Loucy (cell line): ENCODE results near the gene RMDN2.

ENCODE experiments used
- H2AFZ ChIP-seq: fragments of 200-600 bp; sonication (generic); 2 replicates; pipeline ENCODE4 v1.6.0; 2016; ENCODE audit warnings: antibody characterized with exemption, mild to moderate bottlenecking, low read length, moderate library complexity
- H3F3A ChIP-seq: fragments of 200-600 bp; 2 replicates; pipeline ENCODE4 v1.6.0; 2016; ENCODE audit warnings: antibody characterized with exemption, low read depth, mild to moderate bottlenecking
- H3K27me3 ChIP-seq: fragments of 200-600 bp; sonication (generic); 2 replicates; pipeline ENCODE4 v1.6.1; 2014; ENCODE audit warnings: low read length, mild to moderate bottlenecking; ENCODE audit not compliant: insufficient read depth, poor library complexity, severe bottlenecking
- H3K36me3 ChIP-seq: fragments of 200-600 bp; sonication (generic); 2 replicates; pipeline ENCODE4 v1.6.1; 2016; ENCODE audit warnings: low read length; ENCODE audit not compliant: insufficient read depth
- H3K4me1 ChIP-seq: fragments of 200-600 bp; sonication (generic); 2 replicates; pipeline ENCODE4 v1.5.1; 2014; ENCODE audit warnings: low read length, mild to moderate bottlenecking; ENCODE audit not compliant: insufficient read depth, poor library complexity, severe bottlenecking
- H3K4me2 ChIP-seq: fragments of 200-600 bp; sonication (generic); 2 replicates; pipeline ENCODE4 v1.6.0; 2014; ENCODE audit warnings: antibody characterized with exemption, low read length, low read depth, mild to moderate bottlenecking; ENCODE audit not compliant: poor library complexity, severe bottlenecking
- H3K4me3 ChIP-seq: fragments of 200-600 bp; sonication (generic); 2 replicates; pipeline ENCODE4 v1.5.1; 2014; ENCODE audit warnings: low read length, mild to moderate bottlenecking, mixed read lengths; ENCODE audit not compliant: poor library complexity, severe bottlenecking
- H3K79me2 ChIP-seq: fragments of 200-600 bp; sonication (generic); 2 replicates; pipeline ENCODE4 v1.6.1; 2014; ENCODE audit warnings: low read length; ENCODE audit not compliant: insufficient read depth
- H3K9ac ChIP-seq: fragments of 200-600 bp; sonication (generic); 2 replicates; pipeline ENCODE4 v1.6.0; 2014; ENCODE audit warnings: mild to moderate bottlenecking, low read depth, low read length, moderate library complexity; ENCODE audit not compliant: poor library complexity, severe bottlenecking
- H3K9me2 ChIP-seq: fragments of 200-600 bp; sonication (generic); replicated peaks from 2 replicates; pipeline ENCODE4 v1.6.1; 2016; ENCODE audit warnings: low read depth, low read length, mixed read lengths
- H3K9me3 ChIP-seq: fragments of 200-600 bp; sonication (generic); 2 replicates; pipeline ENCODE4 v1.6.1; 2014; ENCODE audit warnings: mild to moderate bottlenecking, antibody characterized with exemption, low read length, low read depth; ENCODE audit not compliant: insufficient read depth
- H4K20me1 ChIP-seq: fragments of 200-600 bp; sonication (generic); 2 replicates; pipeline ENCODE4 v1.6.0; 2014; ENCODE audit warnings: antibody characterized with exemption, low read length, mild to moderate bottlenecking; ENCODE audit not compliant: insufficient read depth, poor library complexity, severe bottlenecking
- EZH2phosphoT487 ChIP-seq: fragments of 200-600 bp; IDR thresholded peaks from 2 replicates; pipeline ENCODE4 v1.6.1; 2018; ENCODE audit warnings: antibody characterized with exemption, mild to moderate bottlenecking, moderate library complexity, borderline replicate concordance
- TF ChIP-seq, protein P1 (sequence below): fragments of 200-600 bp; sonication (generic); conservative IDR thresholded peaks from 2 replicates; pipeline ENCODE4 v1.5.1; 2014; ENCODE audit warnings: mild to moderate bottlenecking, antibody characterized with exemption, low read length

Gene RMDN2

GRCh38 chr2:37890893-37891495 lies 34.1 kb upstream of the RMDN2 start:
- H3K9me2 ChIP-seq, result no peaks in the 10 kb centered on the region
- no peaks in the 10 kb centered on the region for H3K9me3 ChIP-seq
- no peaks in the 10 kb centered on the region for H4K20me1 ChIP-seq
- H3K4me1 ChIP-seq, result peaks cover 31% of the 10 kb centered on the region
- H2AFZ ChIP-seq, result peak overlapping the region; percentile 50; the same call in 1 of the 2 replicates
- H3F3A ChIP-seq, result peaks cover 13% of the 10 kb centered on the region
- TF ChIP-seq, protein P1, sequence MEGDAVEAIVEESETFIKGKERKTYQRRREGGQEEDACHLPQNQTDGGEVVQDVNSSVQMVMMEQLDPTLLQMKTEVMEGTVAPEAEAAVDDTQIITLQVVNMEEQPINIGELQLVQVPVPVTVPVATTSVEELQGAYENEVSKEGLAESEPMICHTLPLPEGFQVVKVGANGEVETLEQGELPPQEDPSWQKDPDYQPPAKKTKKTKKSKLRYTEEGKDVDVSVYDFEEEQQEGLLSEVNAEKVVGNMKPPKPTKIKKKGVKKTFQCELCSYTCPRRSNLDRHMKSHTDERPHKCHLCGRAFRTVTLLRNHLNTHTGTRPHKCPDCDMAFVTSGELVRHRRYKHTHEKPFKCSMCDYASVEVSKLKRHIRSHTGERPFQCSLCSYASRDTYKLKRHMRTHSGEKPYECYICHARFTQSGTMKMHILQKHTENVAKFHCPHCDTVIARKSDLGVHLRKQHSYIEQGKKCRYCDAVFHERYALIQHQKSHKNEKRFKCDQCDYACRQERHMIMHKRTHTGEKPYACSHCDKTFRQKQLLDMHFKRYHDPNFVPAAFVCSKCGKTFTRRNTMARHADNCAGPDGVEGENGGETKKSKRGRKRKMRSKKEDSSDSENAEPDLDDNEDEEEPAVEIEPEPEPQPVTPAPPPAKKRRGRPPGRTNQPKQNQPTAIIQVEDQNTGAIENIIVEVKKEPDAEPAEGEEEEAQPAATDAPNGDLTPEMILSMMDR, result peak; percentile 90
- TF ChIP-seq EZH2phosphoT487, result no peak
- H3K36me3 ChIP-seq, result no peaks in the 10 kb centered on the region
- no peaks in the 10 kb centered on the region for H3K79me2 ChIP-seq
- no peak overlapping the region for H3K4me3 ChIP-seq
- H3K4me2 ChIP-seq, result no peak overlapping the region
- H3K27me3 ChIP-seq, result no peaks in the 10 kb centered on the region
- no peak overlapping the region for H3K9ac ChIP-seq

DNA sequence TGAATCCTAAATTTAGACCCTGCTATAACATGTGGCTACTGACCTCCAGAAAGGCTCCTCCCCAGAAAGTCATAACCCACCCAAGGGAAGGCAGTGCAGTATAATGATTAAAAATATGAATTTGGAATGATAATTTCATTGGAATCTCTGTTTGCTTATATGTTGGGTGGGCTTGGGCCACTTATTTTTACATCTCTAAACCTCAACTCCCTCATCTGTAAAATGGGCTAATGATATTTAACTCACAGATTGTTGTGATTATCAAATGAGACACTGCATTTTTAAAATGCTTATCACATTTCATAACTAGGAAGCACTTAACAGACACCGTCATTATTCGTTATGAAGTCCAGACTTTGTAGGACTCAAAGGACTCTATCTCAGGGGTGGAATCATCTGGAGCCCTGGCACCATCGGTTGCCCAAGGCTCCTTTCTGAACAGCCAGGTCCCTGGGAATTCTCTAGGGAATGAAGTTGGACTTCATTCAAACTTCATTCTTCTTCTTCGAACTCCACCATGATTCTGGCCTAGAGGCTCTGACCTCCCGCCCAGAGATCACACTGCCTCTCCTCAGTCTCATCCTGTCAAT lies 33.1 kb upstream of the RMDN2 start:
- Histone ChIP-seq H3K79me2 (no peaks in the 10 kb centered on the region), H3K4me2 (peak overlapping the region; percentile 82), H3K9me2 (no peaks in the 10 kb centered on the region), H3K27me3 (no peaks in the 10 kb centered on the region), H2AFZ (peak overlapping the region; percentile 79), H3K9ac (peak overlapping the region; percentile 59), H4K20me1 (no peaks in the 10 kb centered on the region), H3K9me3 (no peaks in the 10 kb centered on the region), H3K36me3 (no peaks in the 10 kb centered on the region), H3K4me1 (peaks cover 27% of the 10 kb centered on the region), H3K4me3 (peak overlapping the region; percentile 65), H3F3A (peaks cover 13% of the 10 kb centered on the region)
- TF ChIP-seq, protein P1, result no peak
- no peak for TF ChIP-seq EZH2phosphoT487

- Histone ChIP-seq H2AFZ (peak overlapping the region; percentile 79), H3K9me2 (no peaks in the 10 kb centered on the region), H3K4me3 (peak overlapping the region; percentile 65), H3K79me2 (no peaks in the 10 kb centered on the region), H3K27me3 (no peaks in the 10 kb centered on the region), H3K9me3 (no peaks in the 10 kb centered on the region), H3K4me2 (peak overlapping the region; percentile 82), H3F3A (peaks cover 13% of the 10 kb centered on the region), H3K4me1 (peaks cover 30% of the 10 kb centered on the region), H4K20me1 (no peaks in the 10 kb centered on the region), H3K36me3 (no peaks in the 10 kb centered on the region), H3K9ac (peak overlapping the region; percentile 59)
- TF ChIP-seq EZH2phosphoT487, result no peak
- TF ChIP-seq, protein P1, result no peak
Observed at GRCh38 chr2:37892436-37893114, 32.5 kb upstream of the RMDN2 start.
